ENCODE results near the gene PTPRCAP. TPM values are rescaled to one million over a fixed set of nuclear protein-coding genes. Genes with fewer than 3 reads are reported as not detected.

PTPRCAP gene
- total and polyA plus RNA-seq, 9 of the 15 experiments (the other 6 are each of a cell fraction or from before 2014, with no cell fraction given), result 0.22 to 2.0 (median 1.1) TPM; not detected in 4

DNA sequence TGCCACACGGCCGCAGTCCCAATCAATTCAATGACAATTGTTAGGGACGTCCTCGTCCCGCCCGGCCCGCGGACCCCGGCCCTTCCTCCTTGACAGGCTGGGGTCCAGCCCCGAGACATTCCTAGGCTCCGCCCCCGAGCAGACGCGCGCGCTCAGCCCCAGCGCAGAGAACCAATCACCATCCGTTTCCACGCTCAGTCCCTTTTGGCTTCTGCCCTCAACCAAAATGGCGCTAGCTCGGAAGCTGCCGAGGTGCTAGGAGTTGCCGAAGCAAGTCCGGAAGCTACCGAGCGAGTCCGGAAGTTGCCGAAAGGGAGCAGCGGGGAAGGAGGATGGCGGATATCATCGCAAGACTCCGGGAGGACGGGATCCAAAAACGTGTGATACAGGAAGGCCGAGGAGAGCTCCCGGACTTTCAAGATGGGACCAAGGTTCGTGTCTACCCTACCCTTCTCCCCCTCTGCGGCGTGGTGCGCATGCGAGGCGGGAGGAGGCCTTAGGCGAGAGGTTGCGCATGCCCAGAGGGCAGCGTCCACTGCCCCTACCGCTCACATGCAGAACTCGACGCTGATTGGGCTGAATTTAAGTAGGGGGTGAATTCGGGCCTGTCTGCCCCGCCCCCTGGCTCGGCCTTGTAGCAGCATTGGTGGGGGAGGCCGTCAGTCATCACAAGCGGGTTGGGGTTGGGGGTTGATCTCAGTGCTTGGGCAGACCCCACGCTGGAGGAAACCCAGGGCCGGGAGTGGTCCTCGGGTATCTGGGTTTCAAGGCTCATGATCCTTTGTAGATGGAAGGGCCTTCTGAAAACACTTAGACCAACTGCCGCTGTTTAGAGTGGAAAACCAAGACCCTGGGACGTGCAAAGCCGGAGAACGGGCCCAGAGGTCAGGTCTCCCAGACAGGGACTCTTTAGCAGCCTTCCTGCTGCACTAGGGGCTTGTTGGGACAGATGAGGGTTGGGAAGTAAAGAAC, 45.6 kb upstream of the PTPRCAP start, which contains the start of gene AIP (continued):
- TF ChIP-seq L3MBTL2 (IDR thresholded peaks at IDR 0.05), result peak; percentile 100
- TF ChIP-seq, protein P1, sequence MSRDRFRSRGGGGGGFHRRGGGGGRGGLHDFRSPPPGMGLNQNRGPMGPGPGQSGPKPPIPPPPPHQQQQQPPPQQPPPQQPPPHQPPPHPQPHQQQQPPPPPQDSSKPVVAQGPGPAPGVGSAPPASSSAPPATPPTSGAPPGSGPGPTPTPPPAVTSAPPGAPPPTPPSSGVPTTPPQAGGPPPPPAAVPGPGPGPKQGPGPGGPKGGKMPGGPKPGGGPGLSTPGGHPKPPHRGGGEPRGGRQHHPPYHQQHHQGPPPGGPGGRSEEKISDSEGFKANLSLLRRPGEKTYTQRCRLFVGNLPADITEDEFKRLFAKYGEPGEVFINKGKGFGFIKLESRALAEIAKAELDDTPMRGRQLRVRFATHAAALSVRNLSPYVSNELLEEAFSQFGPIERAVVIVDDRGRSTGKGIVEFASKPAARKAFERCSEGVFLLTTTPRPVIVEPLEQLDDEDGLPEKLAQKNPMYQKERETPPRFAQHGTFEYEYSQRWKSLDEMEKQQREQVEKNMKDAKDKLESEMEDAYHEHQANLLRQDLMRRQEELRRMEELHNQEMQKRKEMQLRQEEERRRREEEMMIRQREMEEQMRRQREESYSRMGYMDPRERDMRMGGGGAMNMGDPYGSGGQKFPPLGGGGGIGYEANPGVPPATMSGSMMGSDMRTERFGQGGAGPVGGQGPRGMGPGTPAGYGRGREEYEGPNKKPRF (IDR thresholded peaks at IDR 0.05; ENCODE audit: low read depth, low read length), result no peak
- peak; percentile 56; the same call in 1 of the 2 replicates for TF ChIP-seq CREB1 (IDR thresholded peaks at IDR 0.05)
- peak; percentile 85; the same call in 1 of the 2 replicates for TF ChIP-seq CREB1 (CRISPR knock-in tag; IDR thresholded peaks at IDR 0.05)
- TF ChIP-seq ZBTB9 (CRISPR knock-in tag; IDR thresholded peaks at IDR 0.05), result peak; percentile 76; the same call in 1 of the 2 replicates
- peak; percentile 57; the same call in 1 of the 2 replicates for TF ChIP-seq STAG1 (CRISPR knock-in tag; IDR thresholded peaks at IDR 0.05; ENCODE audit: borderline replicate concordance)
- TF ChIP-seq JUND (IDR thresholded peaks at IDR 0.05; ENCODE audit: borderline replicate concordance, low read depth, low read length), result peak; percentile 46; the same call in 1 of the 2 replicates
- TF ChIP-seq JUND (tag; IDR thresholded peaks at IDR 0.05; ENCODE audit: borderline replicate concordance, low read depth, low read length), result 0 out of 3 replicates have a peak, but pooled peaks have one; percentile 58
- TF ChIP-seq E2F3 (CRISPR knock-in tag; IDR thresholded peaks at IDR 0.05), result peak; percentile 80; the same call in 1 of the 2 replicates
- no peak for TF ChIP-seq NUFIP1 (IDR thresholded peaks at IDR 0.05; ENCODE audit: partially characterized antibody)
- TF ChIP-seq, protein P2, sequence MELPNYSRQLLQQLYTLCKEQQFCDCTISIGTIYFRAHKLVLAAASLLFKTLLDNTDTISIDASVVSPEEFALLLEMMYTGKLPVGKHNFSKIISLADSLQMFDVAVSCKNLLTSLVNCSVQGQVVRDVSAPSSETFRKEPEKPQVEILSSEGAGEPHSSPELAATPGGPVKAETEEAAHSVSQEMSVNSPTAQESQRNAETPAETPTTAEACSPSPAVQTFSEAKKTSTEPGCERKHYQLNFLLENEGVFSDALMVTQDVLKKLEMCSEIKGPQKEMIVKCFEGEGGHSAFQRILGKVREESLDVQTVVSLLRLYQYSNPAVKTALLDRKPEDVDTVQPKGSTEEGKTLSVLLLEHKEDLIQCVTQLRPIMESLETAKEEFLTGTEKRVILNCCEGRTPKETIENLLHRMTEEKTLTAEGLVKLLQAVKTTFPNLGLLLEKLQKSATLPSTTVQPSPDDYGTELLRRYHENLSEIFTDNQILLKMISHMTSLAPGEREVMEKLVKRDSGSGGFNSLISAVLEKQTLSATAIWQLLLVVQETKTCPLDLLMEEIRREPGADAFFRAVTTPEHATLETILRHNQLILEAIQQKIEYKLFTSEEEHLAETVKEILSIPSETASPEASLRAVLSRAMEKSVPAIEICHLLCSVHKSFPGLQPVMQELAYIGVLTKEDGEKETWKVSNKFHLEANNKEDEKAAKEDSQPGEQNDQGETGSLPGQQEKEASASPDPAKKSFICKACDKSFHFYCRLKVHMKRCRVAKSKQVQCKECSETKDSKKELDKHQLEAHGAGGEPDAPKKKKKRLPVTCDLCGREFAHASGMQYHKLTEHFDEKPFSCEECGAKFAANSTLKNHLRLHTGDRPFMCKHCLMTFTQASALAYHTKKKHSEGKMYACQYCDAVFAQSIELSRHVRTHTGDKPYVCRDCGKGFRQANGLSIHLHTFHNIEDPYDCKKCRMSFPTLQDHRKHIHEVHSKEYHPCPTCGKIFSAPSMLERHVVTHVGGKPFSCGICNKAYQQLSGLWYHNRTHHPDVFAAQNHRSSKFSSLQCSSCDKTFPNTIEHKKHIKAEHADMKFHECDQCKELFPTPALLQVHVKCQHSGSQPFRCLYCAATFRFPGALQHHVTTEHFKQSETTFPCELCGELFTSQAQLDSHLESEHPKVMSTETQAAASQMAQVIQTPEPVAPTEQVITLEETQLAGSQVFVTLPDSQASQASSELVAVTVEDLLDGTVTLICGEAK (IDR thresholded peaks at IDR 0.05), result peak; percentile 68
- TF ChIP-seq, protein P2 (CRISPR knock-in tag; IDR thresholded peaks at IDR 0.05), result 0 out of 2 replicates have a peak, but pooled peaks have one; percentile 71
- no peak for TF ChIP-seq ZNF175 (CRISPR knock-in tag; IDR thresholded peaks at IDR 0.05; ENCODE audit: low read depth)
- peak; percentile 84 for TF ChIP-seq HDAC8 (tag; IDR thresholded peaks at IDR 0.05)
